IMR-90 (cell line): Measurements from ENCODE around the gene KCNT2. TPM values are rescaled to one million over a fixed set of nuclear protein-coding genes. Genes with fewer than 3 reads are reported as not detected.

Source experiments
- ATAC-seq: fragments of 200-7000 bp; cut with Tn5 transposase; 2 replicates; pipeline ENCODE4 v1.9.1; 2020; ENCODE audit warnings: low read depth, mild to moderate bottlenecking, moderate library complexity
- BruUV-seq: library from RNA; stranded (reverse); fragments of 400-500 nt; replicated peaks from 2 replicates; lab custom pipeline; 2021; lab: Mats Ljungman, UMichigan
- CTCF ChIA-PET: fragments of 300-600 bp; formaldehyde crosslinking; extraction: SDS; loops from one replicate; lab custom pipeline; 2021; ENCODE audit warnings: antibody characterized with exemption; lab: Yijun Ruan, JAX
- POLR2A ChIA-PET: fragments of 300-600 bp; sonication (Branson Sonifier 250); formaldehyde crosslinking; loops from one replicate; lab custom pipeline; 2022; ENCODE audit warnings: antibody characterized with exemption; ENCODE audit not compliant: unreplicated experiment; lab: Charles Lee
- DNase-seq: peaks from one replicate; pipeline ENCODE4 v3.0.0; 2013
- H2AFZ ChIP-seq: replicated peaks from 2 replicates; pipeline ENCODE3; 2013; ENCODE audit warnings: low read length, mild to moderate bottlenecking; ENCODE audit not compliant: poor library complexity
- H2AK5ac ChIP-seq: 2 replicates; pipeline ENCODE4 v1.6.1; 2013; ENCODE audit warnings: low read depth, low read length, inconsistent platforms
- H2AK9ac ChIP-seq: replicated peaks from 2 replicates; pipeline ENCODE3; 2013; ENCODE audit warnings: mild to moderate bottlenecking, low read depth, low read length, moderate library complexity; ENCODE audit not compliant: poor library complexity
- H2BK120ac ChIP-seq: 2 replicates; pipeline ENCODE4 v1.6.1; 2013; ENCODE audit warnings: low read depth, low read length, inconsistent platforms
- H2BK15ac ChIP-seq: 3 replicates; pipeline ENCODE4 v1.6.1; 2013; ENCODE audit warnings: low read depth, low read length, inconsistent platforms
- H2BK20ac ChIP-seq: 2 replicates; pipeline ENCODE4 v1.6.1; 2013; ENCODE audit warnings: low read depth, mild to moderate bottlenecking, inconsistent platforms, low read length, moderate library complexity
- H2BK5ac ChIP-seq: 2 replicates; pipeline ENCODE4 v1.6.1; 2013; ENCODE audit warnings: mild to moderate bottlenecking, low read depth, low read length, inconsistent platforms; ENCODE audit not compliant: poor library complexity, severe bottlenecking
- H3K14ac ChIP-seq: replicated peaks from 2 replicates; pipeline ENCODE4 v1.6.1; 2013; ENCODE audit warnings: low read depth, low read length, inconsistent platforms
- H3K18ac ChIP-seq: 2 replicates; pipeline ENCODE4 v1.6.1; 2013; ENCODE audit warnings: low read depth, low read length, control low read depth
- H3K23ac ChIP-seq: 2 replicates; pipeline ENCODE4 v1.6.1; 2013; ENCODE audit warnings: low read depth, low read length, inconsistent platforms
- H3K27ac ChIP-seq: 2 replicates; pipeline ENCODE4 v1.5.1; 2013; ENCODE audit warnings: mild to moderate bottlenecking, control low read depth, low read length; ENCODE audit not compliant: insufficient read depth
- H3K27me3 ChIP-seq: 2 replicates; pipeline ENCODE4 v1.6.1; 2013; ENCODE audit warnings: low read length; ENCODE audit not compliant: control insufficient read depth, insufficient read depth
- H3K36me3 ChIP-seq: 2 replicates; pipeline ENCODE4 v1.6.1; 2013; ENCODE audit warnings: low read length, mixed read lengths; ENCODE audit not compliant: control insufficient read depth, insufficient read depth
- H3K4ac ChIP-seq: 2 replicates; pipeline ENCODE4 v1.6.1; 2013; ENCODE audit warnings: low read depth, low read length, inconsistent platforms
- H3K4me1 ChIP-seq: 2 replicates; pipeline ENCODE4 v1.6.1; 2013; ENCODE audit warnings: low read length, mixed read lengths; ENCODE audit not compliant: control insufficient read depth, insufficient read depth
- H3K4me2 ChIP-seq: 2 replicates; pipeline ENCODE4 v1.6.1; 2013; ENCODE audit warnings: low read depth, mild to moderate bottlenecking, control low read depth, low read length, moderate library complexity
- H3K4me3 ChIP-seq: 2 replicates; pipeline ENCODE4 v1.5.1; 2013; ENCODE audit warnings: low read depth, mild to moderate bottlenecking, control low read depth, low read length, moderate library complexity; ENCODE audit not compliant: insufficient read depth
- H3K56ac ChIP-seq: 2 replicates; pipeline ENCODE4 v1.6.1; 2013; ENCODE audit warnings: low read length, inconsistent platforms; ENCODE audit not compliant: insufficient read depth; ENCODE audit errors: extremely low read depth
- H3K79me1 ChIP-seq, 2 experiments: 2 replicates each; pipeline ENCODE4 v1.6.1; 2013; ENCODE audit warnings: low read length in 2 of 2, inconsistent platforms in 1 of 2, low read depth in 1 of 2
- H3K9ac ChIP-seq: 2 replicates; pipeline ENCODE4 v1.6.1; 2013; ENCODE audit warnings: low read depth, low read length, control low read depth
- H3K9me1 ChIP-seq: 2 replicates; pipeline ENCODE4 v1.6.1; 2013; ENCODE audit warnings: low read length, inconsistent platforms; ENCODE audit not compliant: insufficient read depth
- H3K9me3 ChIP-seq: 2 replicates; pipeline ENCODE4 v1.6.1; 2013; ENCODE audit warnings: low read length; ENCODE audit not compliant: control insufficient read depth, insufficient read depth
- H4K20me1 ChIP-seq: 2 replicates; pipeline ENCODE4 v1.6.1; 2013; ENCODE audit warnings: low read length, inconsistent platforms; ENCODE audit not compliant: insufficient read depth
- H4K5ac ChIP-seq: 2 replicates; pipeline ENCODE4 v1.6.1; 2013; ENCODE audit warnings: mild to moderate bottlenecking, low read depth, low read length, control low read depth
- H4K8ac ChIP-seq, 2 experiments: 2 replicates each; pipeline ENCODE4 v1.6.1; 2013; ENCODE audit warnings: low read depth in 2 of 2, low read length in 2 of 2, control low read depth in 1 of 2, inconsistent platforms in 1 of 2
- H4K91ac ChIP-seq: 2 replicates; pipeline ENCODE4 v1.6.1; 2013; ENCODE audit warnings: low read depth, low read length, inconsistent platforms; ENCODE audit not compliant: insufficient read depth
- BHLHE40 ChIP-seq: fragments of 150-350 bp; IDR thresholded peaks from 2 replicates; pipeline ENCODE4 v1.6.1; 2016; ENCODE audit warnings: mild to moderate bottlenecking, low read depth, low read length
- CEBPB ChIP-seq: IDR thresholded peaks from 2 replicates; pipeline ENCODE4 v1.6.1; 2012; ENCODE audit warnings: low read depth, low read length, improper control_type of control experiment
- CHD1 ChIP-seq: IDR thresholded peaks from 2 replicates; pipeline ENCODE4 v1.6.1; 2012; ENCODE audit warnings: low read depth, low read length, improper control_type of control experiment
- CTCF ChIP-seq: conservative IDR thresholded peaks from 2 replicates; pipeline ENCODE4 v1.5.1; 2012; ENCODE audit warnings: mild to moderate bottlenecking, low read depth, low read length, improper control_type of control experiment
- ELK1 ChIP-seq: fragments of 150-350 bp; IDR thresholded peaks from 2 replicates; pipeline ENCODE4 v1.6.1; 2016; ENCODE audit warnings: low read depth, mild to moderate bottlenecking, low read length, moderate library complexity, borderline replicate concordance
- MAFK ChIP-seq: IDR thresholded peaks from 2 replicates; pipeline ENCODE4 v1.6.1; 2012; ENCODE audit warnings: low read depth, low read length, improper control_type of control experiment
- MAZ ChIP-seq: IDR thresholded peaks from 2 replicates; pipeline ENCODE4 v1.6.1; 2012; ENCODE audit warnings: low read depth, mild to moderate bottlenecking, low read length, improper control_type of control experiment, moderate library complexity, borderline replicate concordance
- MXI1 ChIP-seq: IDR thresholded peaks from 2 replicates; pipeline ENCODE4 v1.6.1; 2012; ENCODE audit warnings: low read depth, mild to moderate bottlenecking, low read length, moderate library complexity, borderline replicate concordance
- NFE2L2 ChIP-seq: fragments of 150-350 bp; IDR thresholded peaks from 2 replicates; pipeline ENCODE4 v1.6.1; 2016; ENCODE audit warnings: low read depth, mild to moderate bottlenecking, low read length
- POLR2A ChIP-seq: IDR thresholded peaks from 2 replicates; pipeline ENCODE4 v1.6.1; 2012; ENCODE audit warnings: mild to moderate bottlenecking, low read depth, low read length
- RAD21 ChIP-seq: IDR thresholded peaks from 2 replicates; pipeline ENCODE4 v1.6.1; 2012; ENCODE audit warnings: low read length, improper control_type of control experiment
- RCOR1 ChIP-seq: IDR thresholded peaks from 2 replicates; pipeline ENCODE4 v1.6.1; 2012; ENCODE audit warnings: mild to moderate bottlenecking, low read length, improper control_type of control experiment; ENCODE audit not compliant: insufficient replicate concordance
- RFX5 ChIP-seq: IDR thresholded peaks from 2 replicates; pipeline ENCODE4 v1.8.0; 2012; ENCODE audit warnings: low read depth, mild to moderate bottlenecking, low read length, moderate library complexity
- SMC3 ChIP-seq: fragments of 150-350 bp; IDR thresholded peaks from 2 replicates; pipeline ENCODE4 v1.6.1; 2016; ENCODE audit warnings: low read depth, mild to moderate bottlenecking, antibody characterized with exemption, low read length, moderate library complexity
- WGBS, 2 experiments: methylation state at CpG; one replicate each; pipeline versions ENCODE4 v1.1.5 to v1.1.7; 2013; ENCODE audit warnings: missing lambda C conversion rate in 2 of 2; ENCODE audit not compliant: insufficient read length in 1 of 2; ENCODE audit errors: extremely low coverage in 2 of 2; 5-methylcytosine and 5-hydroxymethylcytosine counted together
- dilution Hi-C: fragments of 300-500 bp; cut with HindIII; formaldehyde crosslinking; loops from one replicate; pipeline ENCODE4 v1.14.3; 2018; ENCODE audit warnings: low sequenced_read_pairs; ENCODE audit not compliant: unreplicated experiment
- in situ Hi-C: fragments of 300-500 bp; cut with MboI; formaldehyde crosslinking; loops from 3 replicates; pipeline ENCODE4 v1.14.3; 2019; ENCODE audit warnings: low sequenced_read_pairs, inconsistent platforms, mixed read lengths
- intact Hi-C: fragments of 100-400 bp; cut with micrococcal nuclease; formaldehyde crosslinking; loops from 2 replicates; pipeline ENCODE4 v1.10.0; 2022
- polyA plus RNA-seq, 3 experiments: library from polyadenylated mRNA; depleted of rRNA; stranded (reverse); fragments of >200 nt; gene quantifications; 2 replicates each; pipeline ENCODE4 v1.2.3, GENCODE V29; 2012; ENCODE audit warnings: low replicate concordance in 1 of 3
- total RNA-seq: library from RNA; depleted of rRNA; stranded (reverse); fragments of >200 nt; gene quantifications from 2 replicates; pipeline ENCODE4 v1.2.3, GENCODE V29; 2012
- TF ChIP-seq, protein P1 (sequence below): fragments of 150-350 bp; IDR thresholded peaks from 2 replicates; pipeline ENCODE4 v1.6.1; 2017; ENCODE audit warnings: mild to moderate bottlenecking, antibody characterized with exemption, low read length, low read depth

The KCNT2 gene
- total and polyA plus RNA-seq, 2 of the 4 experiments (the other 2 are of a cell fraction), result 0.22 to 0.72 TPM

- ATAC-seq, result no peak
- no peaks in the 10 kb centered on the region for H3K79me1 ChIP-seq
- H3K9me3 ChIP-seq, result no peaks in the 10 kb centered on the region
- no peak overlapping the region for H4K8ac ChIP-seq
- H3K18ac ChIP-seq, result no peak overlapping the region
- H2BK20ac ChIP-seq, result no peak overlapping the region
- dilution Hi-C loops (no loop called here), intact Hi-C loops (no loop called here), in situ Hi-C loops (no loop called here)
- no peak overlapping the region for H2BK15ac ChIP-seq
- no peak overlapping the region for H3K4me3 ChIP-seq
- no peaks in the 10 kb centered on the region for H3K4me1 ChIP-seq
- H2AK9ac ChIP-seq, result no peak overlapping the region
- H3K9ac ChIP-seq, result no peak overlapping the region
- H3K9me1 ChIP-seq, result no peaks in the 10 kb centered on the region
- no peak overlapping the region for H3K14ac ChIP-seq
- no CpG with 5 or more reads among the region's 5 CpGs for WGBS, 2 experiments
- H4K20me1 ChIP-seq, result no peaks in the 10 kb centered on the region
- H2BK5ac ChIP-seq, result no peak overlapping the region
- no peaks in the 10 kb centered on the region for H3K36me3 ChIP-seq
- no peak for DNase-seq
- no peak overlapping the region for H3K56ac ChIP-seq
- H4K91ac ChIP-seq, result no peak overlapping the region
- no peak overlapping the region for H3K27ac ChIP-seq
- no peaks in the 10 kb centered on the region for H3K27me3 ChIP-seq
- no peak overlapping the region for H2BK120ac ChIP-seq
- H3K4ac ChIP-seq, result no peak overlapping the region
- H4K5ac ChIP-seq, result no peak overlapping the region
- TF ChIP-seq, protein P1, sequence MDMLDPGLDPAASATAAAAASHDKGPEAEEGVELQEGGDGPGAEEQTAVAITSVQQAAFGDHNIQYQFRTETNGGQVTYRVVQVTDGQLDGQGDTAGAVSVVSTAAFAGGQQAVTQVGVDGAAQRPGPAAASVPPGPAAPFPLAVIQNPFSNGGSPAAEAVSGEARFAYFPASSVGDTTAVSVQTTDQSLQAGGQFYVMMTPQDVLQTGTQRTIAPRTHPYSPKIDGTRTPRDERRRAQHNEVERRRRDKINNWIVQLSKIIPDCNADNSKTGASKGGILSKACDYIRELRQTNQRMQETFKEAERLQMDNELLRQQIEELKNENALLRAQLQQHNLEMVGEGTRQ, result no peak
- TF ChIP-seq SMC3 (no peak), RFX5 (no peak), RAD21 (no peak), CEBPB (no peak), CHD1 (no peak), BHLHE40 (no peak), POLR2A (no peak), NFE2L2 (no peak), ELK1 (no peak), MXI1 (no peak), MAZ (no peak), CTCF (no peak), MAFK (no peak), RCOR1 (no peak)
- no peak overlapping the region for H2AK5ac ChIP-seq
- ChIA-PET POLR2A (no interaction called here), CTCF (no interaction called here)
- no TSS peak for BruUV-seq
- H3K23ac ChIP-seq, result no peak overlapping the region
- no peak overlapping the region for H3K4me2 ChIP-seq
- no peak overlapping the region for H2AFZ ChIP-seq
Observed at GRCh38 chr1:196427976-196428734, 180.1 kb downstream of the KCNT2 start.
